Measurements from ENCODE around the gene SLC51B. TPM values are rescaled to one million over a fixed set of nuclear protein-coding genes. Genes with fewer than 3 reads are reported as not detected.

Gene SLC51B
- total and polyA plus RNA-seq, 10 donors: 0.09 TPM; not detected in 9

- WGBS, 5 donors: 63 to 80% (median 67%) methylated on average over 6 of the region's 6 CpGs
- Histone ChIP-seq H3K4me1 (peaks cover 3 to 55% (median 28%) of the 10 kb centered on the region in 6 donors), H3K27me3 (replicated peaks in 1 of 7) (peaks cover 0 to 78% (median 23%) of the 10 kb centered on the region in 7 donors), H3K9me3 (no peaks in the 10 kb centered on the region), H3K27ac (peak overlapping the region in 3 of 8 donors; percentile 31 to 58 (median 44)), H3K4me3 (no peak overlapping the region), H3K36me3 (no peaks in the 10 kb centered on the region)
- TF ChIP-seq POLR2A (IDR thresholded peaks at IDR 0.05): no peak
- no peak for TF ChIP-seq CTCF (IDR thresholded peaks at IDR 0.05 in 8 of 11, conservative IDR thresholded peaks at IDR 0.05 in 3 of 11)
- no peak for TF ChIP-seq POLR2AphosphoS5 (IDR thresholded peaks at IDR 0.05)
- DNase-seq: no peak
- intact Hi-C loops (cut with DNase I; ENCODE audit: low total_unique reads): no loop called here
Observed at GRCh38 chr15:65081270-65081669, 36.1 kb downstream of the SLC51B start.

- WGBS, 5 donors: 69 to 85% (median 71%) methylated on average over 5 of the region's 5 CpGs
- H3K4me1 ChIP-seq: peaks cover 3 to 59% (median 28%) of the 10 kb centered on the region in 6 donors
- H3K27ac ChIP-seq: peak overlapping the region in 4 of 8 donors; percentile 29 to 58 (median 38)
- intact Hi-C loops (cut with DNase I; ENCODE audit: low total_unique reads): no loop called here
- H3K27me3 ChIP-seq (replicated peaks in 1 of 7): peaks cover 0 to 73% (median 20%) of the 10 kb centered on the region in 7 donors
- H3K4me3 ChIP-seq: no peak overlapping the region
- H3K9me3 ChIP-seq: no peaks in the 10 kb centered on the region
- no peak for TF ChIP-seq POLR2AphosphoS5 (IDR thresholded peaks at IDR 0.05)
- TF ChIP-seq CTCF (IDR thresholded peaks at IDR 0.05 in 8 of 11, conservative IDR thresholded peaks at IDR 0.05 in 3 of 11): no peak
- no peak for TF ChIP-seq POLR2A (IDR thresholded peaks at IDR 0.05)
- H3K36me3 ChIP-seq: no peaks in the 10 kb centered on the region
- no peak for DNase-seq
Observed at GRCh38 chr15:65081758-65082157, 36.6 kb downstream of the SLC51B start.

GRCh38 chr15:65082303-65082953, 37.2 kb downstream of the SLC51B start:
- peak overlapping the region in 5 of 8 donors; percentile 26 to 58 (median 31) for H3K27ac ChIP-seq
- H3K27me3 ChIP-seq (replicated peaks in 1 of 7): peaks cover 0 to 67% (median 13%) of the 10 kb centered on the region in 7 donors
- H3K4me1 ChIP-seq: peaks cover 3 to 63% (median 28%) of the 10 kb centered on the region in 6 donors
- H3K9me3 ChIP-seq: no peaks in the 10 kb centered on the region
- TF ChIP-seq POLR2AphosphoS5 (IDR thresholded peaks at IDR 0.05) (peak in 2 of 3 donors; percentile 39 to 60), POLR2A (IDR thresholded peaks at IDR 0.05) (no peak), CTCF (IDR thresholded peaks at IDR 0.05 in 8 of 11, conservative IDR thresholded peaks at IDR 0.05 in 3 of 11) (no peak)
- 8 to 11% (median 9%) methylated on average over 7 of the region's 7 CpGs for WGBS, 5 donors
- H3K36me3 ChIP-seq: no peaks in the 10 kb centered on the region
- intact Hi-C loops (cut with DNase I; ENCODE audit: low total_unique reads): no loop called here
- DNase-seq: no peak
- H3K4me3 ChIP-seq: no peak overlapping the region

- Histone ChIP-seq H3K4me3 (no peak overlapping the region), H3K36me3 (no peaks in the 10 kb centered on the region), H3K9me3 (no peaks in the 10 kb centered on the region), H3K27me3 (replicated peaks in 1 of 7) (peaks cover 0 to 58% (median 6%) of the 10 kb centered on the region in 7 donors), H3K27ac (peak overlapping the region in 4 of 8 donors; percentile 38 to 58 (median 43)), H3K4me1 (peaks cover 0 to 62% (median 22%) of the 10 kb centered on the region in 6 donors)
- no peak for DNase-seq
- 60 to 80% (median 71%) methylated on average over 6 to 7 of the region's 7 CpGs for whole genome bisulfite sequencing, 5 donors
- TF ChIP-seq CTCF (IDR thresholded peaks at IDR 0.05 in 8 of 11, conservative IDR thresholded peaks at IDR 0.05 in 3 of 11) (no peak), POLR2A (IDR thresholded peaks at IDR 0.05) (no peak), POLR2AphosphoS5 (IDR thresholded peaks at IDR 0.05) (no peak)
- intact Hi-C loops (cut with DNase I; ENCODE audit: low total_unique reads): no loop called here
Observed at GRCh38 chr15:65083262-65083701, 38.1 kb downstream of the SLC51B start.

Measured in spleen (tissue), 11 donors.